ENCODE data around the gene LARP1.

Gene LARP1

GRCh38 chr5:154858972-154859871 lies 104.0 kb downstream of the LARP1 start:
- H3K36me3 ChIP-seq (ENCODE audit: insufficient read depth, low read length) = peaks cover 5% of the 10 kb centered on the region; the same call in 1 of the 2 replicates
- peaks cover 44% of the 10 kb centered on the region for H4K20me1 ChIP-seq (ENCODE audit: insufficient read depth, low read length, poor library complexity, severe bottlenecking)
- no peak for TF ChIP-seq EZH2phosphoT487 (IDR thresholded peaks at IDR 0.05; ENCODE audit: borderline replicate concordance)
- no peak for TF ChIP-seq CTCF (conservative IDR thresholded peaks at IDR 0.05; ENCODE audit: low read length)
- 0 out of 2 replicates have a peak overlapping the region, but pooled peaks have one; percentile 70 for H2AFZ ChIP-seq (ENCODE audit: low read length)
- H3K4me2 ChIP-seq (ENCODE audit: low read depth, low read length, poor library complexity, severe bottlenecking) = peak overlapping the region; percentile 88
- H3K4me1 ChIP-seq (ENCODE audit: insufficient read depth, low read length, poor library complexity, severe bottlenecking) = peaks cover 5% of the 10 kb centered on the region
- H3K9ac ChIP-seq (ENCODE audit: low read depth, low read length, poor library complexity, severe bottlenecking) = peak overlapping the region; percentile 91
- no peaks in the 10 kb centered on the region for H3K9me2 ChIP-seq (replicated peaks; ENCODE audit: low read depth, low read length)
- H3K4me3 ChIP-seq (ENCODE audit: low read length, poor library complexity, severe bottlenecking) = peak overlapping the region; percentile 95
- H3K9me3 ChIP-seq (ENCODE audit: insufficient read depth, low read depth, low read length) = no peaks in the 10 kb centered on the region
- no peaks in the 10 kb centered on the region for H3K27me3 ChIP-seq (ENCODE audit: insufficient read depth, low read length, poor library complexity, severe bottlenecking)
- H3F3A ChIP-seq (ENCODE audit: low read depth) = no peaks in the 10 kb centered on the region
- H3K79me2 ChIP-seq (ENCODE audit: insufficient read depth, low read length) = peaks cover 55% of the 10 kb centered on the region

- Histone ChIP-seq H3K4me3 (ENCODE audit: low read length, poor library complexity, severe bottlenecking) (peak overlapping the region; percentile 95), H3K4me1 (ENCODE audit: insufficient read depth, low read length, poor library complexity, severe bottlenecking) (peaks cover 5% of the 10 kb centered on the region), H3K79me2 (ENCODE audit: insufficient read depth, low read length) (peaks cover 60% of the 10 kb centered on the region), H4K20me1 (ENCODE audit: insufficient read depth, low read length, poor library complexity, severe bottlenecking) (peaks cover 49% of the 10 kb centered on the region), H2AFZ (ENCODE audit: low read length) (no peak overlapping the region), H3K9me2 (replicated peaks; ENCODE audit: low read depth, low read length) (no peaks in the 10 kb centered on the region), H3K4me2 (ENCODE audit: low read depth, low read length, poor library complexity, severe bottlenecking) (peak overlapping the region; percentile 88), H3K27me3 (ENCODE audit: insufficient read depth, low read length, poor library complexity, severe bottlenecking) (no peaks in the 10 kb centered on the region), H3K9me3 (ENCODE audit: insufficient read depth, low read depth, low read length) (no peaks in the 10 kb centered on the region), H3K9ac (ENCODE audit: low read depth, low read length, poor library complexity, severe bottlenecking) (peak overlapping the region; percentile 91), H3F3A (ENCODE audit: low read depth) (no peaks in the 10 kb centered on the region), H3K36me3 (ENCODE audit: insufficient read depth, low read length) (peaks cover 6% of the 10 kb centered on the region; the same call in 1 of the 2 replicates)
- no peak for TF ChIP-seq EZH2phosphoT487 (IDR thresholded peaks at IDR 0.05; ENCODE audit: borderline replicate concordance)
- TF ChIP-seq CTCF (conservative IDR thresholded peaks at IDR 0.05; ENCODE audit: low read length) = no peak
These were observed 104.9 kb downstream of the LARP1 start for GRCh38 chr5:154860123-154860522.

GRCh38 chr5:154860765-154861164 lies 105.6 kb downstream of the LARP1 start:
- Histone ChIP-seq H4K20me1 (ENCODE audit: insufficient read depth, low read length, poor library complexity, severe bottlenecking) (peaks cover 49% of the 10 kb centered on the region), H2AFZ (ENCODE audit: low read length) (no peak overlapping the region), H3F3A (ENCODE audit: low read depth) (no peaks in the 10 kb centered on the region), H3K9ac (ENCODE audit: low read depth, low read length, poor library complexity, severe bottlenecking) (peak overlapping the region; percentile 91), H3K4me1 (ENCODE audit: insufficient read depth, low read length, poor library complexity, severe bottlenecking) (peaks cover 5% of the 10 kb centered on the region), H3K79me2 (ENCODE audit: insufficient read depth, low read length) (peaks cover 65% of the 10 kb centered on the region), H3K4me2 (ENCODE audit: low read depth, low read length, poor library complexity, severe bottlenecking) (peak overlapping the region; percentile 88), H3K36me3 (ENCODE audit: insufficient read depth, low read length) (peaks cover 12% of the 10 kb centered on the region; the same call in 1 of the 2 replicates), H3K27me3 (ENCODE audit: insufficient read depth, low read length, poor library complexity, severe bottlenecking) (no peaks in the 10 kb centered on the region), H3K9me2 (replicated peaks; ENCODE audit: low read depth, low read length) (no peaks in the 10 kb centered on the region), H3K4me3 (ENCODE audit: low read length, poor library complexity, severe bottlenecking) (peak overlapping the region; percentile 95), H3K9me3 (ENCODE audit: insufficient read depth, low read depth, low read length) (no peaks in the 10 kb centered on the region)
- TF ChIP-seq EZH2phosphoT487 (IDR thresholded peaks at IDR 0.05; ENCODE audit: borderline replicate concordance) (no peak), CTCF (conservative IDR thresholded peaks at IDR 0.05; ENCODE audit: low read length) (no peak)
